Stimulated activated naive CD4-positive, alpha-beta T cell treated with Interleukin-2 at 50 U/mL for 16 hours (primary cell): ENCODE data around the gene ARHGAP15.

Experiments
- DNase-seq: peaks from one replicate; lab custom pipeline; 2025; lab: John Stamatoyannopoulos, UW

Gene ARHGAP15

GRCh38 chr2:143453981-143454511 is 324.8 kb downstream of the ARHGAP15 start:
- DNase-seq = no peak

GRCh38 chr2:143455317-143455716 is 326.1 kb downstream of the ARHGAP15 start:
- no peak for DNase-seq

DNA sequence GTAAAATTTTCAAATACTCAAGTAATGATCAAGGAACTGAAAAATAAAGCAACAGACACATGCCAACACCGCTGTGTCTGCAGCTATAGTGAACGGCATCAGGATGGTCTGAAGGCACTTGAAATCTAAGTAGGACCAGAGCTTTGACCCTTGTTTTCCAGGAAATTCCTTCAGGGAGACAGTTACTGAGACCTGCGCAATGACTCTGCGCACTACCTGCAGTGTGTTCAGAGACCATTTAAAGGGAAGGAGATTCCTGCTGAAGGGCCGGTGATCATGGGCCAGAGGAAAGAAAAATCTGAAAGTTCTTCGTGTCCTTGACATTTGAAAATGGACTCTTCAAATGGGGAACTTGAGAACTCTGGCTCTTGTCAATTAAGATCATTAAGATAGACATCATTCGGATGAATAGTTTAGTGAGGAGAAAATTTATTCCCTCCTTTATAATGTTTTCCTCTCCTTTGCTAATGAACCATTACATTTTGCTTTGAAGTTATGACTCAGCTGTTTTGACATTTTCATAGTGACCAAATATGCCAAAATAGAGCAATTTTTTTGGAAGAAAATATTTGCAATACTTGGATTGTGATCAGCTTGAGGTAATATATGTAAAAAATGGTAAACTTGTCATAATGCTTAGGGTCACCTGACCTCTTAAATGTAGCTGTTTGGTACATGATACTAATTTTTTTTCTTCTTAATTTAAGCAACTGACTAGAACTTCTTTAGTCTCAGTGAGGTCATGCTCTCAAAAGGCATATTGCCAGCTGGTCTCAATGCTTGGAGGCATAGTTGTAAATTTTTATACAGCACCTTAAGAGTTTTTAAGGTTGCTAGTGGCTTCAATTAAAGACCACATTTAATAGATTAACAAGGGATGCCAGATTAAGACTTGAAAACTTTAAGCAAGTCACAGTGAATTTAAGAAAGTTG is 329.3 kb downstream of the ARHGAP15 start:
- DNase-seq = no peak

- no peak for DNase-seq
Observed at GRCh38 chr2:143460382-143460781, 331.2 kb downstream of the ARHGAP15 start.

- no peak for DNase-seq
Observed at GRCh38 chr2:143463719-143464118, 334.5 kb downstream of the ARHGAP15 start.

- DNase-seq = no peak
Observed at GRCh38 chr2:143466391-143466790, 337.2 kb downstream of the ARHGAP15 start.

GRCh38 chr2:143467011-143467410 is 337.8 kb downstream of the ARHGAP15 start:
- DNase-seq = no peak

DNA sequence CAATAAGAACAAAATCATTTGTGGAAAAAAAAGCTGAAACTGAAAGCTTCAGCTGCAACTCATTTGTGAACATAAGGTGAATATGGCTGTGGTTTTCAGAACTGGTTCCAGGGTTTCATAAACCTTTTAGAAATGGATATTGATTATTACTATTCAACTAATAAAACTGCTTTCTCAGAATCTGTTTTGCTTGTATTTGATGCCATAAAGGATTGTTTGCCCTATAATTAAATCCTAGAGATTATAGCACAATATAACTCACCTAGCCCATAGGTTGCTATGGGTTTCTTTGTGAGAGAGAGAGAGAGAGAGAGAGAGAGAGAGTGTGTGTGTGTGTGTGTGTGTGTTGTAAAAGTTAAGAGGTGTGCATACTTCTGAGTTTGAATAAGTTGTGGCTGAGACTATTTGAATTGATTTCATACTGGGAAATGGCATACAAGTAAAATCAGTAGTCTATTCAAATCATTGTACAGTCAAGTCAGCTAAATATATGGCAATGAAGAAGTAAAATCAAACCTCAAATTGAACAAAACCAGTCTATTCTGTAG is 339.2 kb downstream of the ARHGAP15 start:
- DNase-seq = no peak

- no peak for DNase-seq
Observed at GRCh38 chr2:143469323-143469722, 340.1 kb downstream of the ARHGAP15 start.

DNA sequence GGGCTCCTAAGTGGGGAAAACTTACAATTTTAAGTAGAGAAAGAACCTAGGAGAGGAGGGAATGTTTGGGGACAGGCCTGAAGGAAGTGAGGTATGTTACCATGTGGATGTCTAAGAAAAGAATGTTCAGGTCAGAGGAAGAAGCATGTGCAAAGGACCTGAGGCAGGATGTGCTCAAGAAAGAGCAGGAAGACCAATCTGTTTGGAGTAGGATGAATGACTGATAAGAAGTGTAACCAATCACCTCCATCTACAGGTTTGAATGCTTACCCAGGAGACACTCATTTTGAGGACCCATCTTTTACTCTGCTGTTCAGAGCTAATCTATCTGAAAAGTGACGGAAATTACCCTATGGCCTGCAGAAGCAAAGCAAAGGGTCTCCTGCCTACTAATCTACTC is 342.3 kb downstream of the ARHGAP15 start:
- no peak for DNase-seq

DNA sequence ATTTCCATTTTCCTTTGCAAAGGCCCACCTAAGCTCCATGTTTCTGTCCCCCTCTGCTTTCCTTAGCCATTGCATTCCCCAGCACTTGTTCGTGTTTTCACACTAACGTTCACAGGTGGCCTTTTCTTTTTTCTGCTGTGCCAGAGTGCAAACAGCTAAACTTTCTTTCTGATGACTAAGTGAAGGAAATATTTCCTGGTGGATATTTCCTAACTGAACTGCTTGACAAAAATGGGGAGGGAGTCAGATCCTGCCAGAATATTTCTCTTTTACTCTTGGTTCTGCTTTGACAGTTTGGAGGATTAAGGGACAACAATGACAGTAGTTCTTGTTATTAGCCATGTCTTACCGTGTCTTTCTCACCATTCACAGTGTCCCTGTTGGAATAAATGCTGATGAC is 344.0 kb downstream of the ARHGAP15 start:
- DNase-seq = no peak

GRCh38 chr2:143473820-143474219 is 344.6 kb downstream of the ARHGAP15 start:
- DNase-seq = no peak

GRCh38 chr2:143474586-143474985 is 345.4 kb downstream of the ARHGAP15 start:
- no peak for DNase-seq

- DNase-seq = no peak
Observed at GRCh38 chr2:143475041-143475776, 346.0 kb downstream of the ARHGAP15 start.

DNA sequence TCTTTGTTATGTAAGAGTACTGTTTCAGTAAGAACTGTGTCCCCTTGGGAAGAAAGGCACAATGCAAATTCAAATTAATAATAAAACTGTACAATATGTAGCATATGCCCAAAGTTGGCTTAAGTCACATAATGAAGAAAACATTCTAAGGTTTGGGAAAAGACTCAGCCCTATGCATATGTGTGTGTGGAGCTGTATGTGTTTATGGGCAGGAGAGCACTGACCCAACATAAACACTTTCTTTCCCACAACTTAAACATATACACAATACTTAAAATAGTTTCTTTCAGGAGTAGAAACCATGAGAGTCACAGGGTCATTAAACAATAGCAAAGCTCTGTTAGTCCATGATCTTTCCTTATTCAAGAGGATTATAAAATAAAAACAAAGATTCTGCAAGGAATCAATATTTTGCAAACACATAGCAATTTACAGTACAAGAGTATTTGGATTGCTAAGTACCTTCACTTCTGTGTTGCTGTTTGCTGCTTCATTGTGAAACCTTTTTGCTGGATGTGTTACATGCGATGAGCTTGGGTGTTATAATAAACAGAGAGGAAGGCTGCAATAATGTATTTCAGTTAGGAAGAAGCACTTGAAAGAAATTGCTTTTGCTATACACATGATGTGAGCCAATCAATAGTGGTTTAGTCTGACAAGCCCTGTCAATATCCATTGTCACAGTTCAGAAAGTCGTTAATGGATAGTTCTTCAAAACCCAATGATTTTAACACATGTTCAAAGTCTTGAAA is 347.3 kb downstream of the ARHGAP15 start:
- no peak for DNase-seq

- no peak for DNase-seq
Observed at GRCh38 chr2:143477714-143478443, 348.7 kb downstream of the ARHGAP15 start.

GRCh38 chr2:143480086-143480485 is 350.9 kb downstream of the ARHGAP15 start:
- DNase-seq = no peak

GRCh38 chr2:143480601-143481236 is 351.5 kb downstream of the ARHGAP15 start:
- no peak for DNase-seq

DNA sequence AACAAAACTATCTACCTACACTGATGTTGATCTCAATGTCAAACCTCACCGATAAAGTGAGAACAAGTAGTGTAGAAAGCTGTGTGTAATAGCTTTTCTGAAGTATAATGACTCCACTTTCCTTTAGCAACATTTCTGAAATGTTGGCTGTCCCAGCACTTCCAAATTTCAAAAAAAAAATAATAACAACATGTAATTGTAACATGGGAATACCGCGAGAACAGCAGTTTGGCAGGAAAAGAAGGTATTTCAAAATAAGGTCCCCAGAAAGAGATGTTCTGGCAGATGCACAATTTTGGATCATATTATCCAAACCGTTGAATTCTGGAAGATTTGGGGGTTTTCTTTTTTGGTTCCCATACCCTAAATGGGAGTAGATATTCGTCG is 352.0 kb downstream of the ARHGAP15 start:
- DNase-seq = no peak

DNA sequence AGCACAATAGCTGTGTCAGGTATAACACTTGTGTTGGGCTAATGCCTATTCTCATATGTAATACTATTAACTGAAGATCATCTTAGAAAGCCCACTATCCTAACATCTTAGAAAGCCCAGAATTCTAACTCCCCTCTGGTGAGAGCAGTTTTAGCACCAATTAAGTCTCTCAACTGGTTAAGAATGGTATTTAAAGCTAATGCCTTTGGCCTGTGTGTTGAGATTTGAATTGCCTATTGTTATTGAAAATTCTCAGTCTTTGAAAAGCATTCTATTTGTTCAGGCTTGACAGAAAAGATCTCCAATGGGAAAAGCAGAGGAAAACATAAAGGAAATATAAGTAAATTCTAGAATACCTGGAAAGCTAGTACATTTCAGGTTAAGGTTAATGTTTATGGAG is 352.5 kb downstream of the ARHGAP15 start:
- DNase-seq = no peak

DNA sequence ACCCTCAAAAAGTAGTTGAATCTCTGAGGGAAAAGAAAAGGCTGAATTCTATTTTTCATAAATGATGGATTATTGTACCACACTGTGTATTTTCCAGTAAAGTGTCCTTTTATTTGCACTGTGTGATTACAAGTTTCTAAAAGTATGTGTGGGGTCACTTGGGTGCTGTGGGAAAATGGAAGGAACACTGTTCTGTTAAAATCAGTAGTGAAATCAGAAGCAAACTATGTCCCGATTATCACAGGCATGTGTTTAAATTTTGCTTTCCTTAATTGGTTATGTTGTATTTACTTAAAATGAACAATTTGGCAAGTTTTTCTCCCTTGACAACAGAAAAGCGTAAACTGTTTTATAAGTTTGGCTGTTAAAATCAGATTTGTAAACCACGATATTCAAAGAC is 353.1 kb downstream of the ARHGAP15 start:
- no peak for DNase-seq
